ENCODE data around the gene PRKCZ.

GRCh38 chr1:2132222-2133038 is 82.2 kb downstream of the PRKCZ start:
- TF ChIP-seq, protein P1, sequence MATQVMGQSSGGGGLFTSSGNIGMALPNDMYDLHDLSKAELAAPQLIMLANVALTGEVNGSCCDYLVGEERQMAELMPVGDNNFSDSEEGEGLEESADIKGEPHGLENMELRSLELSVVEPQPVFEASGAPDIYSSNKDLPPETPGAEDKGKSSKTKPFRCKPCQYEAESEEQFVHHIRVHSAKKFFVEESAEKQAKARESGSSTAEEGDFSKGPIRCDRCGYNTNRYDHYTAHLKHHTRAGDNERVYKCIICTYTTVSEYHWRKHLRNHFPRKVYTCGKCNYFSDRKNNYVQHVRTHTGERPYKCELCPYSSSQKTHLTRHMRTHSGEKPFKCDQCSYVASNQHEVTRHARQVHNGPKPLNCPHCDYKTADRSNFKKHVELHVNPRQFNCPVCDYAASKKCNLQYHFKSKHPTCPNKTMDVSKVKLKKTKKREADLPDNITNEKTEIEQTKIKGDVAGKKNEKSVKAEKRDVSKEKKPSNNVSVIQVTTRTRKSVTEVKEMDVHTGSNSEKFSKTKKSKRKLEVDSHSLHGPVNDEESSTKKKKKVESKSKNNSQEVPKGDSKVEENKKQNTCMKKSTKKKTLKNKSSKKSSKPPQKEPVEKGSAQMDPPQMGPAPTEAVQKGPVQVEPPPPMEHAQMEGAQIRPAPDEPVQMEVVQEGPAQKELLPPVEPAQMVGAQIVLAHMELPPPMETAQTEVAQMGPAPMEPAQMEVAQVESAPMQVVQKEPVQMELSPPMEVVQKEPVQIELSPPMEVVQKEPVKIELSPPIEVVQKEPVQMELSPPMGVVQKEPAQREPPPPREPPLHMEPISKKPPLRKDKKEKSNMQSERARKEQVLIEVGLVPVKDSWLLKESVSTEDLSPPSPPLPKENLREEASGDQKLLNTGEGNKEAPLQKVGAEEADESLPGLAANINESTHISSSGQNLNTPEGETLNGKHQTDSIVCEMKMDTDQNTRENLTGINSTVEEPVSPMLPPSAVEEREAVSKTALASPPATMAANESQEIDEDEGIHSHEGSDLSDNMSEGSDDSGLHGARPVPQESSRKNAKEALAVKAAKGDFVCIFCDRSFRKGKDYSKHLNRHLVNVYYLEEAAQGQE (IDR thresholded peaks at IDR 0.05; ENCODE audit: insufficient read depth in 1 of 2, low read depth in 2 of 2, low read length in 2 of 2): no peak
- TF ChIP-seq POLR2AphosphoS5 (IDR thresholded peaks at IDR 0.05; ENCODE audit: low read depth, low read length) (no peak), TAF1 (IDR thresholded peaks at IDR 0.05; ENCODE audit: borderline replicate concordance, insufficient read depth, low read length) (no peak)

Measured in PFSK-1 (cell line).